GM18498 (cell line): Measurements from ENCODE around the gene C16orf82.

Source experiments
- ATAC-seq: cut with Tn5 transposase; IDR thresholded peaks from one replicate; pipeline ENCODE4 v1.9.1; 2021; ENCODE audit warnings: mild to moderate bottlenecking, moderate library complexity; ENCODE audit not compliant: unreplicated experiment

Gene C16orf82

GRCh38 chr16:27066668-27067537, at the start of gene C16orf82:
TSS of gene C16orf82 (plus strand) at chr16:27066927.
- no peak for ATAC-seq

DNA sequence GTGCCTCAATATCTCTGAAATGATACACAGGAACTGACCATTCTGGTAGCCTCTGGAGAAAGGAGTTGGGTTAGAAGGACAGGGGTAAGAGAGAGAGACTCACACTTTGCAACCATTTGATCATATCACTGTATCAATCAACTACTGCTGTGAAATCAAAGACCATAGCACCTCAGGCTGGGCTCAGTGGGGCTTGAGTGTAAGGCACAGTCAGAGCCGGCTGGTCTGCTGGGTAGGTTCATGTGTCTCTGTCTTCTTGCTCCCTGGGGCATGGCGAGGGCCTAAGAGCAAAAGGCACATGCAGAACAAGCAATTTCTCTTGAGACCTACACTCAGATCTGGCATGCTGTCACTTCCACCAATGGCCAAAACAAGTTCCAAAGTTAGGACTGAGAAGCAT, 46.7 kb upstream of the C16orf82 start:
- no peak for ATAC-seq

DNA sequence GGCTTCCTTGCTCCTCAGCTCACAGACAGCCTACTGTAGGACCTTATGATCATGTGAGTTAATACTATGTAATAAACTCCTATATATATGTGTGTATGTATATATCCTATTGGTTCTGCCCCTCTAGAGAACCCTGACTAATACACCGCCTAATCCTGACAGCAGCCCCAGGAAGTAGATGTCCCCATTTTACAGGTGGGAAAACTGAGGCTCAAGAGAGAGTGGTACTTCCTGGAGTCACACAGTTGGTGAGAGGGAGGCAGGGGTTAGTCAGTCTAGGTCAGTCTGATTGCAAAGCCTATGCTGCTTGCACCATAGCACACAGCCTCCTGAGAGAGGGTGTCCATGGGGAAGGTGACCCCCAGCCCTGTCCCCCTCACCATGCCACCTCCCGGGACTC, 42.7 kb upstream of the C16orf82 start:
- ATAC-seq = no peak

DNA sequence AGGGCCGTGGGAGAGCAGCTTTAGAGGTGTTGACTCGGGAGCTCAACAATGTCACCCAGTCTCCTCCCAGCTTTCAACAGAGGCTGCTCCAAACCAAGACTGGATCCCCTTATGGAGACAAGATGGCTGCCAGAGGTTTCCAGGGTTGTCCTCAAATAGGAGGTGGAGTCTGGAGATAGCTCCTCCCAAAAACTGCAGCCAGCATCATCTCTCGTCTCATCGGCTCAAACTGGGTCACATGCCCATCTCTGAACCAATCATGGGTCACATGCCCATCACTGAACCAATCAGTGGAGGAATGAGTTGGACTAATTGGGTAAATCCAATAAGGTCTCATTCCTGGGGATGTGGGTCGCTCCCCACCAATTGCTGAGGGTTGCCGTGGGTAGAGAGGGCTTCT, 41.1 kb upstream of the C16orf82 start:
- ATAC-seq = no peak

GRCh38 chr16:27027971-27028370, 38.8 kb upstream of the C16orf82 start:
- ATAC-seq = no peak

GRCh38 chr16:27028591-27029110, 38.1 kb upstream of the C16orf82 start:
- no peak for ATAC-seq

- ATAC-seq = no peak
These were observed 37.2 kb upstream of the C16orf82 start for GRCh38 chr16:27029525-27029924.

GRCh38 chr16:27033281-27033979, 33.3 kb upstream of the C16orf82 start:
- no peak for ATAC-seq

GRCh38 chr16:27040732-27041131, 26.0 kb upstream of the C16orf82 start:
- no peak for ATAC-seq

- ATAC-seq = no peak
These were observed 19.7 kb upstream of the C16orf82 start for GRCh38 chr16:27046958-27047518.

DNA sequence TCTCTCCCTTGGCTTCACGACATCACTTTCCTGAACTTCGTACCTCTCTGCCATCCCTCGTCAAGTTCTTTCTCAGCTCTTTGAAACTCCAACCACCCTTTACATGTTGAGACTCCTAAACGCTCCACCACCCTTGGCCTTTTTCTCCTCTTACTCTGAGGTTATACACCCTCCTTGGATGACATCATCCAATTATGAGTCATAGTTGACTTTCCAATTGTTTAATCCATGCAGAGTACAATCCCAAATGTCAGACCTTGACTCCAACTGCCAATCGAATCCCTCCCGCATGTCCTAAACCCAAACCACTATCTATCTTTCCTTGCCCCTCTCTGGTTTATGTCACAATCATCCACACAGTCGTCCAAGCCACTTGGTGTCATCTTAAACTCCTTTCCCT, 18.4 kb upstream of the C16orf82 start:
- no peak for ATAC-seq

- ATAC-seq = no peak
These were observed 17.6 kb upstream of the C16orf82 start for GRCh38 chr16:27049117-27049516.

DNA sequence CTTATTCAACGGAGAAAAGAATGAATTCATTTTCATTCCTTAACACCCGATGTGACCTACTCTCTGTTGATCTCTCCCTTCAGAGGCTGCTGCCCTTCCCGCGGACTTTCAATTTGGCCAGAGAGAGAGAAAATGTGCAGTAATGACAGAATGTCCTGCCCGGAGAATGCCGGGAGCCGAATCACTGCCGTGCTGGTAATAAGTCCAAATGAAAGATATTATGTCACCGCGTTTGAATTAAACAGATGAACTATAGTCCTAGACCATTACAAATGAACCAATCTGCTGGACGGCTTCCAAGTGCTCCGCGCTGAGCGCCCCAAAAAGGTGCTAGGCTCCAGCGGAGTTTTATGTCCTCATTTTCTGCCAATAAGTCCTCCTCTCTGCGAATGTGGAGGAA, 14.7 kb upstream of the C16orf82 start:
- no peak for ATAC-seq

- ATAC-seq = no peak
These were observed 12.7 kb upstream of the C16orf82 start for GRCh38 chr16:27053996-27054395.

- ATAC-seq = no peak
These were observed 8.4 kb upstream of the C16orf82 start for GRCh38 chr16:27058299-27058698.

DNA sequence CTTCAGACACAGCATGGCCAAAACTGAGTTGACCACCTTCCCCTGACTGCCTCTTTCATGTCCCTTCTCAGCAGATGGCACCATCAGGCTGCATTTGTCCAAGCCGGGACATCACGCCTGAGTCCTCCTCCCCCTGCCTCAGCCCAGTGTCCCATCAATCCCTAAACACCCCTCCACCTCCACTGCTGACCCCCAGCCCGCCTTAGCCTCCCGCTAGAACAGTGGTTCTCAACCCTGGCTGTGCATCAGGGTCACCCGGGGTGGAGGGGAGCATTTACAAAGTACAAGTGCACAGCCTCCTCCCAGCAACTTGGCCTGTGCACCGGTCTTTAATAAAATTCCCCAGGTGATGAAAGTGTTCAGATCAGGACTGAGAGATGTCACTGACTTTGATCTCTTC, 4.0 kb downstream of the C16orf82 start:
- ATAC-seq = no peak

- no peak for ATAC-seq
These were observed 7.0 kb downstream of the C16orf82 start for GRCh38 chr16:27073733-27074132.

GRCh38 chr16:27080895-27081294, 14.2 kb downstream of the C16orf82 start:
- no peak for ATAC-seq

- no peak for ATAC-seq
These were observed 17.1 kb downstream of the C16orf82 start for GRCh38 chr16:27083861-27084261.

GRCh38 chr16:27084307-27085028, 17.7 kb downstream of the C16orf82 start:
- no peak for ATAC-seq

DNA sequence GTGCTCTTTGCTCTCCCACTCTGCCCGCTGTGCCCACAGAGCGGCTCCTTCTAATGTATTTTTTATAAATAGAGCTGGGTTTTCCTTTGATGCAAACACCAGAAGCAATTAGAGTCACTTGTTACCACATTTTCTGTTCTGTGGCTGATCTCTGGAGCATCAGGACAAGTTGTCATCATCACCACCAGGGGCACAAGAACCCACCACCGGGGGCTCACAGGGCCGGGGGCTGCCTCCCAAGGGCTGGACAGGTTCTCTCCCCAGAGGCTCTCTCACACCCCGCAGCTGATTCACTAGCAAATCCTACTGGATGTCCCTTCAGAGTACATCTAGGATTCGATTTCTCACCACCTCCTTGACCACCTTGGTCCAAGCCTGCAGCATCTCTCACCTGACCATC, 18.5 kb downstream of the C16orf82 start:
- no peak for ATAC-seq
